Neural cell (in vitro differentiated cells): Measurements from ENCODE around the gene NAPG.

Experiments used
- CTCF ChIP-seq: fragments of 450-650 bp; IDR thresholded peaks from 2 replicates; pipeline ENCODE4 v1.5.1; 2014; ENCODE audit warnings: antibody characterized with exemption, mild to moderate bottlenecking, moderate library complexity; ENCODE audit not compliant: poor library complexity, severe bottlenecking
- RAD21 ChIP-seq: fragments of 450-650 bp; conservative IDR thresholded peaks from 2 replicates; pipeline ENCODE4 v1.6.1; 2014; ENCODE audit warnings: antibody characterized with exemption, mild to moderate bottlenecking, moderate library complexity

- TF ChIP-seq CTCF (no peak), RAD21 (no peak)
Measured at GRCh38 chr18:10508591-10508990, 17.2 kb upstream of the NAPG start.
